Measurements from ENCODE around the gene SPATA1. TPM values are rescaled to one million over a fixed set of nuclear protein-coding genes. Genes with fewer than 3 reads are reported as not detected.

The SPATA1 gene
- total and polyA plus RNA-seq, 2 of the 8 experiments (the other 6 are each of a cell fraction or from before 2014, with no cell fraction given) = 0.51 to 1.1 TPM

DNA sequence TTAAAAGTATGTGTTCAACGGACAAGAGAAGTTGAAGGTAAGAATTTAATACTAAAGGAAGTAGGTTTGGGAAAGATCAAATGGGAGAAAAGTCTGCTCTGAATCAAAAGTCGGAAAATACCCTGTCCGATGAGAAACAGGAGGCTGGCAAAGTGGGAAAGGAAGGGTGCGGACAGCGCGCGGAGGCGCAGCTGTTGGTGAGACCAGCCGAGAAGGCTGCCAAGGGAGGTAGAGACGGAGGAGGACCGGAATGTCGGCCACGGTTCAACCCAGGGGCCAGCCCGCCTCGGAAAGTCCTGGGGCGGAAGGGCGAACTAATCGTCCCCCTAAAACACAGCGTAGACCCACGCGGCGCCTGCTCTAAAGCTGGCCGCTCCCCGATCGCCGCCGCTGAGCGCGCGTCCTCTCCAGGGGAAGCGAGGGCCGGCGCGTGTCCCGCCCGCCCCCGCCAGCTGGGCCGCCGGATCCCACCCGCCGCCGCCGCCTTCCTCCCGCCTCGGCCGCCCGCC is 639 bp upstream of the SPATA1 start (continued):
- TF ChIP-seq, protein P1, sequence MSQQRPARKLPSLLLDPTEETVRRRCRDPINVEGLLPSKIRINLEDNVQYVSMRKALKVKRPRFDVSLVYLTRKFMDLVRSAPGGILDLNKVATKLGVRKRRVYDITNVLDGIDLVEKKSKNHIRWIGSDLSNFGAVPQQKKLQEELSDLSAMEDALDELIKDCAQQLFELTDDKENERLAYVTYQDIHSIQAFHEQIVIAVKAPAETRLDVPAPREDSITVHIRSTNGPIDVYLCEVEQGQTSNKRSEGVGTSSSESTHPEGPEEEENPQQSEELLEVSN (IDR thresholded peaks at IDR 0.05) = peak; percentile 32; the same call in 1 of the 2 replicates
- TF ChIP-seq TEAD4 (IDR thresholded peaks at IDR 0.05; ENCODE audit: low read depth, low read length) (peak; percentile 10; the same call in 1 of the 2 replicates), ZNF274 (IDR thresholded peaks at IDR 0.05; ENCODE audit: borderline replicate concordance, extremely low read depth, low read length) (no peak), TAF1 (IDR thresholded peaks at IDR 0.05; ENCODE audit: low read depth, low read length) (no peak), SIRT6 (IDR thresholded peaks at IDR 0.05; ENCODE audit: low read length) (no peak), RAD21 (IDR thresholded peaks at IDR 0.05 in 1 of 2, conservative IDR thresholded peaks at IDR 0.05 in 1 of 2; ENCODE audit: low read depth in 2 of 2, low read length in 2 of 2) (no peak), SP4 (IDR thresholded peaks at IDR 0.05; ENCODE audit: low read length) (no peak), KDM5A (IDR thresholded peaks at IDR 0.05; ENCODE audit: low read length) (no peak), YY1 (IDR thresholded peaks at IDR 0.05; ENCODE audit: low read depth, low read length) (peak; percentile 31; the same call in 1 of the 2 replicates), SAP30 (IDR thresholded peaks at IDR 0.05; ENCODE audit: insufficient read depth, insufficient replicate concordance, low read length) (peak; percentile 65), EZH2 (IDR thresholded peaks at IDR 0.05; ENCODE audit: low read depth, low read length, severe bottlenecking) (no peak), EP300 (IDR thresholded peaks at IDR 0.05; ENCODE audit: borderline replicate concordance in 1 of 2, low read depth in 2 of 2, low read length in 2 of 2) (no peak), BCL11A (IDR thresholded peaks at IDR 0.05; ENCODE audit: low read depth in 2 of 2, low read length in 2 of 2) (no peak), PHF8 (conservative IDR thresholded peaks at IDR 0.05; ENCODE audit: low read depth, low read length) (0 out of 2 replicates have a peak, but pooled peaks have one; percentile 2), KDM4A (IDR thresholded peaks at IDR 0.05; ENCODE audit: low read depth, low read length, severe bottlenecking) (peak; percentile 77), CBX8 (IDR thresholded peaks at IDR 0.05; ENCODE audit: borderline replicate concordance, low read depth, low read length) (no peak)
- TF ChIP-seq, protein P2, sequence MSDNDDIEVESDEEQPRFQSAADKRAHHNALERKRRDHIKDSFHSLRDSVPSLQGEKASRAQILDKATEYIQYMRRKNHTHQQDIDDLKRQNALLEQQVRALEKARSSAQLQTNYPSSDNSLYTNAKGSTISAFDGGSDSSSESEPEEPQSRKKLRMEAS (IDR thresholded peaks at IDR 0.05) = peak; percentile 59
